ENCODE measurements around the gene IQSEC3. TPM values are rescaled to one million over a fixed set of nuclear protein-coding genes. Genes with fewer than 3 reads are reported as not detected.

Gene IQSEC3
- total RNA-seq, 1 donor from 2014 or later: 0.05 TPM

Other genes starting within 250 kb of the IQSEC3 start
- not detected in 2 replicates for gene SLC6A12, start 147.4 kb downstream of the IQSEC3 start, total RNA-seq
- 0.27 and 0.44 TPM in 2 replicates for gene SLC6A13, start 196.1 kb downstream of the IQSEC3 start, total RNA-seq

Data from activated T-helper 1 cell treated with anti-CD3 and anti-CD28 coated beads, Interleukin-12 subunit alpha, Interleukin-12 subunit beta, Interleukin-2, Interleukin-4 antibody, amounts not matched to agents 30 ng/mL and 10 ng/mL and 1 ng/mL, durations not matched to agents 14 hours and 24 hours and 36 hours (primary cell).